Right lobe of liver (tissue), 4 donors: ENCODE measurements around the gene MYO15B.

ENCODE experiments used
- CTCF ChIP-seq, 4 donors: fragments of 200-600 bp in 3 of 4; fragments of 450-650 bp in 1 of 4; IDR thresholded peaks; one replicate each; pipeline versions ENCODE4 v1.5.1 to v1.8.0; 2016 to 2022; ENCODE audit warnings: antibody characterized with exemption in 4 of 4, mild to moderate bottlenecking in 2 of 4
- POLR2A ChIP-seq: fragments of 450-650 bp; IDR thresholded peaks from one replicate; pipeline ENCODE4 v1.6.1; 2017; ENCODE audit warnings: antibody characterized with exemption, mild to moderate bottlenecking
- donor health status: DM: no; HTN: no; CAD: no.
- donor health status: DM: no; HTN: no; CAD: no.
- donor health status: DM: no; HTN: yes; CAD: no.

GRCh38 chr17:75642784-75643642 is 55.4 kb downstream of the MYO15B start:
- no peak for TF ChIP-seq POLR2A
- TF ChIP-seq CTCF (IDR thresholded peaks at IDR 0.05): no peak
